GM12878 (cell line): Measurements from ENCODE around the gene CMTM2. TPM values are rescaled to one million over a fixed set of nuclear protein-coding genes. Genes with fewer than 3 reads are reported as not detected.

Source experiments
- ATAC-seq: fragments of 200-7000 bp; cut with Tn5 transposase; 3 replicates; pipeline ENCODE4 v1.9.1; 2020; ENCODE audit warnings: mild to moderate bottlenecking, moderate library complexity
- BruUV-seq: library from RNA; stranded (reverse); fragments of 400-500 nt; replicated peaks from 2 replicates; lab custom pipeline; 2021; lab: Mats Ljungman, UMichigan
- CTCF ChIA-PET: fragments of 300-600 bp; sonication (Branson Sonifier 250); formaldehyde crosslinking; extraction: SDS; loops from one replicate; lab custom pipeline; 2021; ENCODE audit warnings: inconsistent platforms; lab: Yijun Ruan, JAX
- POLR2A ChIA-PET: fragments of 350-600 bp; formaldehyde crosslinking; extraction: SDS; loops from one replicate; lab custom pipeline; 2021; ENCODE audit warnings: inconsistent platforms; lab: Charles Lee
- RAD21 ChIA-PET: fragments of 300-600 bp; sonication (Branson Sonifier 250); formaldehyde crosslinking; loops from one replicate; lab custom pipeline; 2023; ENCODE audit warnings: antibody characterized with exemption; ENCODE audit not compliant: unreplicated experiment; lab: Charles Lee
- SMC1A ChIA-PET: fragments of 300-600 bp; sonication (Branson Sonifier 250); formaldehyde crosslinking; loops from one replicate; lab custom pipeline; 2023; ENCODE audit not compliant: unreplicated experiment, uncharacterized antibody; lab: Charles Lee
- DNase-seq: peaks from one replicate; pipeline ENCODE4 v3.0.0-alpha.2; 2011; ENCODE audit warnings: low read depth, low spot score
- FAIRE-seq: peaks from 3 replicates; lab custom pipeline; 2011; peaks lifted over from hg19 to GRCh38; lab: Jason Lieb, UNC
- H2AFZ ChIP-seq: 2 replicates; pipeline ENCODE4 v1.6.0; 2011; ENCODE audit warnings: low read depth, low read length, control low read depth; ENCODE audit not compliant: control insufficient read depth
- H3K27ac ChIP-seq: 2 replicates; pipeline ENCODE4 v1.5.1; 2011; ENCODE audit warnings: control low read depth; ENCODE audit not compliant: control insufficient read depth, insufficient read depth
- H3K27me3 ChIP-seq, 2 experiments: replicated peaks in 1 of 2; 2 replicates each; pipeline versions ENCODE4 v1.6.0 to v1.6.1; 2011; ENCODE audit warnings: low read length in 1 of 2; ENCODE audit not compliant: control insufficient read depth in 2 of 2, insufficient read depth in 2 of 2
- H3K36me3 ChIP-seq, 2 experiments: 2 replicates each; pipeline ENCODE4 v1.5.1; 2011; ENCODE audit warnings: low read length in 1 of 2; ENCODE audit not compliant: control insufficient read depth in 2 of 2, insufficient read depth in 2 of 2
- H3K4me1 ChIP-seq: 2 replicates; pipeline ENCODE4 v1.6.1; 2011; ENCODE audit warnings: mild to moderate bottlenecking, low read length, moderate library complexity, mixed read lengths; ENCODE audit not compliant: control insufficient read depth, insufficient read depth
- H3K4me2 ChIP-seq: 2 replicates; pipeline ENCODE4 v1.6.0; 2011; ENCODE audit warnings: control low read depth; ENCODE audit not compliant: control insufficient read depth, insufficient read depth
- H3K4me3 ChIP-seq: fragments of 200-600 bp; sonication (generic); 2 replicates; pipeline ENCODE4 v1.5.1; 2016
- H3K79me2 ChIP-seq: 2 replicates; pipeline ENCODE4 v1.6.0; 2011; ENCODE audit warnings: low read length; ENCODE audit not compliant: control insufficient read depth, insufficient read depth
- H3K9ac ChIP-seq: 2 replicates; pipeline ENCODE4 v1.8.0; 2011; ENCODE audit warnings: low read length, control low read depth, mixed read lengths; ENCODE audit not compliant: control insufficient read depth, insufficient read depth
- H3K9me3 ChIP-seq: replicated peaks from 3 replicates; pipeline ENCODE4 v1.5.1; 2011; ENCODE audit warnings: mild to moderate bottlenecking, low read length; ENCODE audit not compliant: control insufficient read depth, insufficient read depth
- H4K20me1 ChIP-seq: 2 replicates; pipeline ENCODE4 v1.6.0; 2011; ENCODE audit not compliant: control insufficient read depth, insufficient read depth
- BCL11A ChIP-seq: IDR thresholded peaks from 2 replicates; pipeline ENCODE4 v1.6.1; 2011; ENCODE audit warnings: low read depth, low read length
- DPF2 ChIP-seq: fragments of 450-650 bp; IDR thresholded peaks from 2 replicates; pipeline ENCODE4 v1.6.1; 2017; ENCODE audit warnings: mild to moderate bottlenecking
- GABPA ChIP-seq: IDR thresholded peaks from 2 replicates; pipeline ENCODE4 v1.6.1; 2014; ENCODE audit warnings: antibody characterized with exemption, low read depth, mild to moderate bottlenecking, inconsistent platforms
- GATAD2B ChIP-seq: fragments of 450-650 bp; conservative IDR thresholded peaks from 2 replicates; pipeline ENCODE4 v1.6.1; 2017; ENCODE audit warnings: low read depth, mild to moderate bottlenecking, moderate library complexity
- IKZF2 ChIP-seq, 2 experiments: fragments of 450-650 bp; IDR thresholded peaks; 2 replicates each; pipeline ENCODE4 v1.6.1; 2017; ENCODE audit warnings: mild to moderate bottlenecking in 2 of 2, moderate library complexity in 2 of 2
- IRF3 ChIP-seq: fragments of 450-650 bp; IDR thresholded peaks from 2 replicates; pipeline ENCODE4 v1.6.1; 2014; ENCODE audit warnings: mild to moderate bottlenecking
- LARP7 ChIP-seq: fragments of 450-650 bp; IDR thresholded peaks from 2 replicates; pipeline ENCODE4 v1.6.1; 2017; ENCODE audit warnings: mild to moderate bottlenecking
- PAX5 ChIP-seq: IDR thresholded peaks from 2 replicates; pipeline ENCODE4 v1.6.1; 2011; ENCODE audit warnings: low read depth, low read length, borderline replicate concordance
- POLR2A ChIP-seq: IDR thresholded peaks from 2 replicates; pipeline ENCODE4 v1.6.1; 2011; ENCODE audit warnings: low read depth, mild to moderate bottlenecking, low read length
- SMC3 ChIP-seq: IDR thresholded peaks from 2 replicates; pipeline ENCODE4 v1.6.1; 2011; ENCODE audit warnings: low read length, improper control_type of control experiment, borderline replicate concordance
- TBL1XR1 ChIP-seq: IDR thresholded peaks from 2 replicates; pipeline ENCODE4 v1.6.1; 2012; ENCODE audit warnings: low read depth, low read length, improper control_type of control experiment
- WRNIP1 ChIP-seq: IDR thresholded peaks from 2 replicates; pipeline ENCODE4 v1.6.1; 2011; ENCODE audit warnings: low read depth, low read length, improper control_type of control experiment, borderline replicate concordance
- YY1 ChIP-seq: IDR thresholded peaks from 2 replicates; pipeline ENCODE4 v1.6.1; 2011; ENCODE audit warnings: low read depth, mild to moderate bottlenecking, low read length
- ZBED1 ChIP-seq: IDR thresholded peaks from 2 replicates; pipeline ENCODE4 v1.6.1; 2016; ENCODE audit warnings: borderline replicate concordance
- ZBTB11 ChIP-seq: fragments of 450-650 bp; formaldehyde crosslinking; IDR thresholded peaks from 2 replicates; pipeline ENCODE4 v1.5.0; 2022; ENCODE audit warnings: mild to moderate bottlenecking, missing genetic modification characterization
- ZBTB4 ChIP-seq: fragments of 450-650 bp; formaldehyde crosslinking; IDR thresholded peaks from 2 replicates; pipeline ENCODE4 v1.4.0; 2022; ENCODE audit warnings: mild to moderate bottlenecking, moderate library complexity
- ZNF622 ChIP-seq: fragments of 450-650 bp; IDR thresholded peaks from 2 replicates; pipeline ENCODE4 v1.6.1; 2017; ENCODE audit warnings: mild to moderate bottlenecking, inconsistent platforms
- WGBS: methylation state at CpG from one replicate; pipeline ENCODE4 v1.1.6; 2016; ENCODE audit warnings: low lambda C conversion rate; ENCODE audit not compliant: insufficient replicate concordance, insufficient coverage; ENCODE audit errors: missing lambda C conversion rate; 5-methylcytosine and 5-hydroxymethylcytosine counted together
- in situ Hi-C: fragments of 300-500 bp; cut with MboI; formaldehyde crosslinking; loops from 9 replicates; pipeline ENCODE4 v1.14.3; 2018; ENCODE audit warnings: mixed read lengths
- intact Hi-C: fragments of 100-400 bp; cut with micrococcal nuclease; formaldehyde crosslinking; loops from one replicate; pipeline ENCODE4 v1.14.2; 2022; ENCODE audit not compliant: unreplicated experiment
- polyA plus RNA-seq, 11 experiments: library from polyadenylated mRNA; depleted of rRNA in 4 of 11; unstranded in 6 of 11; stranded (reverse) in 5 of 11; fragments of >200 nt; fragmentation: Nextera tagmentation in 4 of 11; fragmentation: Illumina TruSeq in 1 of 11; extraction: Ambion mirVana in 4 of 11; extraction: Trizol in 1 of 11; gene quantifications; 1 replicate in 1 of 11; 2 replicates in 10 of 11; pipeline versions ENCODE4 v1.2.1 to v1.2.3, GENCODE V29; 2011 to 2016; ENCODE audit warnings: inconsistent platforms in 2 of 11, missing spikeins in 2 of 11, low read depth in 1 of 11
- total RNA-seq, 4 experiments: library from RNA; depleted of rRNA in 3 of 4; stranded (reverse); fragments of >200 nt in 3 of 4; fragmentation: Illumina TruSeq in 1 of 4; extraction: Trizol in 1 of 4; gene quantifications; 2 replicates each; pipeline versions ENCODE4 v1.2.1 to v1.2.3, GENCODE V29; 2013 to 2021

The CMTM2 gene
- total and polyA plus RNA-seq, 10 of the 15 experiments (the other 5 are each of a cell fraction or from before 2014, with no cell fraction given), result 0.26 to 0.34 TPM; not detected in 8

- BruUV-seq, result no TSS peak
- Histone ChIP-seq H3K79me2 (no peaks in the 10 kb centered on the region), H3K4me1 (peaks cover 12% of the 10 kb centered on the region), H3K36me3 (no peaks in the 10 kb centered on the region), H3K4me3 (no peak overlapping the region), H3K27me3 (no peaks in the 10 kb centered on the region), H3K9me3 (peaks cover 14% of the 10 kb centered on the region; the same call in 2 of the 3 replicates), H2AFZ (no peak overlapping the region), H3K27ac (no peak overlapping the region), H3K4me2 (no peak overlapping the region), H3K9ac (no peak overlapping the region), H4K20me1 (no peaks in the 10 kb centered on the region)
- ATAC-seq (peak; percentile 23; the same call in 1 of the 3 replicates), DNase-seq (no peak), FAIRE-seq (no peak)
- in situ Hi-C loops, result no loop called here
- POLR2A ChIA-PET, result interaction anchor here (0.8 kb wide), 1 partner anchor 46 kb away, joined by 3 read pairs; the partner anchor contains the start of gene CKLF
- no peak for TF ChIP-seq SMC3
- no peak for TF ChIP-seq BCL11A
- TF ChIP-seq GABPA, result no peak
- TF ChIP-seq ZBTB4 (CRISPR knock-in tag), result no peak
- no peak for TF ChIP-seq ZBTB11 (CRISPR knock-in tag)
- TF ChIP-seq WRNIP1, result no peak
- no peak for TF ChIP-seq GATAD2B
- TF ChIP-seq ZBED1, result no peak
- TF ChIP-seq TBL1XR1, result no peak
- no peak for TF ChIP-seq IKZF2 (IDR thresholded peaks at IDR 0.05)
- TF ChIP-seq ZNF622, result no peak
- TF ChIP-seq YY1, result no peak
- no peak for TF ChIP-seq IRF3
- TF ChIP-seq POLR2A, result no peak
- no peak for TF ChIP-seq LARP7
- no peak for TF ChIP-seq DPF2
- TF ChIP-seq PAX5, result no peak
- RAD21 ChIA-PET, result interaction anchor here (1.0 kb wide), 1 partner anchor 36 kb away, joined by 3 read pairs; no protein-coding TSS in a partner anchor
- WGBS, result 51% methylated on average over 3 of the region's 3 CpGs
- SMC1A ChIA-PET, result interaction anchor here (1.2 kb wide), 1 partner anchor 9 kb away, joined by 3 read pairs; no protein-coding TSS in a partner anchor
- CTCF ChIA-PET, result interaction anchor here (0.7 to 1.2 kb wide), 4 partner anchors 9 to 270 kb away, joined by 3 to 4 read pairs (median 4); no protein-coding TSS in a partner anchor
- intact Hi-C loops, result no loop called here
Measured at GRCh38 chr16:66598111-66598510, 18.8 kb downstream of the CMTM2 start.
